ENCODE measurements around the gene MICALL2. TPM values are rescaled to one million over a fixed set of nuclear protein-coding genes. Genes with fewer than 3 reads are reported as not detected.

Gene MICALL2
- not detected in 2 replicates for polyA plus RNA-seq (2014; cell fraction: cytosol; rRNA removed)
- polyA plus RNA-seq (2014; cell fraction: nucleus; rRNA removed), result 0.18 and 1.5 TPM in 2 replicates

DNA sequence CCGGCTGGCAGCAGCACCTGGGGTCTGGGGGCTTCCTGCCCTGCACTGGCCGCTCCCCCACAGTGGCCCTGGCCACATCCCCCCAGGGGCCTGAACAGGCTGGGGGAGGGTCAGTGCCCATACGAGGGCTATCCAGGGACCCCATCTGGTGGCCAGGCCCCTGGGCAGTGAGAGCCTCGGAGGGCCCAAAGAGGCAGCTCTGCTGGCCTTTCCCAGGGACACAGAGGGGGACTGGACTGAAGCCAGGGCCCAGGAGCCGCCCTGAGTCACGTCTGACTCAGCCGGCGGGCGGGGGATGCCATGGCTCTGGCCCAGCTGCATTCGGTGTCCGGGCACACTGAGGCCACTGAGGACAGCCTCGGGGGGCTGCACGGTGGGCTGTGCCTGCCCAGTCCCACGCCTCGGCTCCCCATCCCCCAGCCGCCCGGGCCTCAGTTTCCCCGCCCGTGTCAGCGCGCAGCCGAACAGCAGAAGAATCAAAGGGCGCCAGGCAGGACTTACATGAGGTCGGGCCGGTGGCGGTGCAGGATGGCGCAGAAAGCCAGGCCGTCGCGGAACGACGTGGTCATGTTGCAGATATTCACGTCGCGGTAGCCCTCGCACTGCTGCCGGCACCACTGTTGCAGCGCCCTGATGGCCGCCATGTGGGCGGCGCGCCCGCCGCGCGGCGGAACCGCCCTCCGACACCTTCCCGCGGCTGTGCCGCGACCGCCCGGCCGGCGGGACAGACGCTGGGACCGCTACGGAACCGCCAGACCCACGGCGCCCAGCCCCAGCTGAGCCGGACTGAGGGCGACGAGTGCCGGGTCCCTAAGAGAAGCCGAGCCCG, at the start of gene MICALL2:
Gene MICALL2, minus strand, starts transcription at position 788 of the 829 bp plus-strand sequence. Its CDS starts 144 bp downstream, at position 644.
- DNase-seq (ENCODE audit: low spot score), result no peak

DNA sequence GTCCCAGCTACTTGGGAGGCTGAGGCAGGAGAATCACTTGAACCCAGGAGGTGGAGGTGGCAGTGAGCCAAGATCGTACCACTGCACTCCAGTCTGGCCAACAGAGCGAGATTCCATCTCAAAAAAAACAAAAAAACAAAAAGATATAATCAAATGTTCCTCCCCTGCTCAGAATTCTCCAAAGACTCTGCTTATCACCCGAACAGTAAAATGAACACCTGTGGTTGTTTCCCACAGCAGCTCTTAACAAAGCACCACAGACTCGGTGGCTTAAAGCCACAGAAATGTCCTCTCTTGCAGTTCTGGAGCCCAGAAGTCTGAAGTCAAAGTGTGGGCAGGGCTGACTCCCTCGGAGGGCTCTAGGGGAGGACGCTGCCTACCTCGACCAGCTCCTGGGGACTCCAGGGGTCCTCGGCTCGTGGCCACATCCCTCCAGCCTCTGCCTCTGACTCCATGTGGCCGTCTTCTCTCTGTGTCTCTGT, 49.0 kb upstream of the MICALL2 start:
- no peak for DNase-seq (ENCODE audit: low spot score)

DNA sequence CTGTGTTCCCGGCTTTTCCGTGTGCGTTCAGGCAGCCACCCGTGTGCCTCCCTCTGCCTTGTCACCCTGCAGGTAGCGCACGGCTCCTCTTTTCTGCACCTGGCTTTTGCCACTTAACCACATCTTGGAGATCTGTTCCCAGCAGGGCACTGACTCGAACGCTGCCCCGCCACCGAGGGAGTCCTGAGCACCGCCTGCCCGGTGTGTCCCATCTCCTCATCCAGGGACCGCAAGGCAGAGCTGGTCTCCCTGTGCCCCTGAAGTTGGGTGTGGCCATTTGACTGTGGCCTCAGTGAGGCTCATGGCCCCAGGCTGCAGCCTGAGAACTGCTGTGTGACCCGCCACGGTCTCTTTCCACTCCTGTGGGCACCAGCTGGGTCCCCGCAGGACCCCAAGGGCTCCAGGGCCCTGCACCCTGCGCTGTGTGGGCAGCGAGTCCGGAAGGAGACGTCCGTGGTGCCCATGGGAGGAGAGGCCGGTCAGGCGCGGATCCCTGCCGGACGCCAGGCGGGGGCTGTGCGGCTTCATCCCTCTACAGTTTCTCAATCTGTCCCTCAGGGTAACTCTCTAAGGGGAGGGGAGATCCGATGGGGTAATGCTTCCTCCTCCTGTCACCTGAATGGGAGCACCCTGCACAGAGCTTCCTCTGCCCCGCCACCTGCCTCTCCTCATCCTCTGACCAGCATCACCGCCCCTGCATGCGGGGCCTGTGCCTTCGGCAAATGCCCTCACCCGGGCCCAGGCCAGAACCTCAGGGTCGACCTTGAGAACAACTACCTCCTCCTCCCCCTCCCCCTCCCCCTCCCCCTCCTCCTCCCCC, 46.7 kb upstream of the MICALL2 start:
- peak; percentile 27 for DNase-seq (ENCODE audit: low spot score)

DNA sequence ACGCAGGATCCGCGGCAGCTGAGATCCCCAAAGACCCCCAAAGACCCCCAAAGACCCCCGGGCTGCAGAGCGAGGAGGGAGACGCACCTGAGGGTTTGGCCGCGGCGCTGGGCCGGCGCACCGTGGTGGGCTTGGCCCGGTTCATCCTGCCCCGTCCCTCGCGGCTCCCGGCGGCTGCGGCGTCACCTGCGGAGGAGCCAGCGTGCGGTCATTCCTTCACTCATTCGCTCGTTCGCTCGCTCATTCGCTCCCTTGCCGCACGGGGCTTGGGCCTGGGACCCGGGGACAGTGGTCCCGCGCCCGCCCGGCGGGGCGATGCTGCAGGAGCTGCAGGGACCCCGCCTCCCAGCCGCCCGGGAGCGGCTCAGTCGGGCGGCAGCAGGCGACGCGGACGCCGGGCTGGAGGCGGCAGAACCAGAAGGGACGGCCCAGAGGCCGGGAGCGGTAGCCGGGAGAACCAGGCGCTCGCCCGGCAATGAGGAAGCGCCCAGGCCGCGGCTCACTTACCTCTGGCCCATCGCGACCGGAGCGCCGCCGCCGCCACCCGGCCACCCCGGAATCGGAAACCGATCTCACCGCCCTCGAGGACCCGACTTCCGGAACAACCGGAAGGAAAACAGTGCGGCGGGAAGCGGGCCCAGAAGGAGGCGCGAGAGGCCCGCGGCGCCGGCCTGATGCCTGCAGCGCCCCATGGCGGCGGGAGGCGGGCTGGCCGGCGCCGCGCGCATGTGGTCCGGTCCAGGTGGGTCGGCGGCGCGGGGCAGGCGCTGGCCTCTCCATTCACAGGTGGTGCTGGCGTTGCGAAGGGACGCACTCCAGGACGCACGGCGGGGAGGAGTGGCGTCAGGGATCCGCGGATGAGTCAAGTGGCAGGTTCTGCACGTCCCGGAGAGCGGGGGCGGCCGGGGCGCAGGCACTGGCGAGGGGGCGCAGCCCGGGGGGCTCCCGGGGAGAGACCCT, 44.8 kb upstream of the MICALL2 start, which contains the start of gene INTS1:
Gene INTS1, minus strand, starts transcription at position 574 of the 960 bp plus-strand sequence. Its CDS starts 429 bp downstream, at position 145.
- peak; percentile 89 for DNase-seq (ENCODE audit: low spot score)

DNA sequence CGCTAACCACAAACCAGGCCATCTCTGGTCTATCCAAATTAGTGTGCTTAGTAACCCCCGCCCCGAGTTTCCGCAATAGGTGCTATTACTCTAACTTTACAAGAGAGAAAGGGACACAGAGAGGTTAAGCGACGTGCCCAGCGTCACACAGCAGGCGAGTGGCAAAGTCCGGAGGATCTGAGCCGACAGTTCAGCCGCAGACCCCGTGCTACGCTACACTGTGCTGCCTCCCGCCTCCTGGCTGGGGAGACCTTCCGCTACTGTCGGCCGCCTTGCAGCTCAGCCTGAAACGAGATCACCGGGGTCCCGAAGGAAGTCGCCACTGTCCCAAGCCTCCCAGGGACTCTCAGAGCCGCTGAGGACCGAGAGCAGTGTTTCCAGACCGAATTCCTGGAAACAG, 44.1 kb upstream of the MICALL2 start:
- no peak for DNase-seq (ENCODE audit: low spot score)

DNA sequence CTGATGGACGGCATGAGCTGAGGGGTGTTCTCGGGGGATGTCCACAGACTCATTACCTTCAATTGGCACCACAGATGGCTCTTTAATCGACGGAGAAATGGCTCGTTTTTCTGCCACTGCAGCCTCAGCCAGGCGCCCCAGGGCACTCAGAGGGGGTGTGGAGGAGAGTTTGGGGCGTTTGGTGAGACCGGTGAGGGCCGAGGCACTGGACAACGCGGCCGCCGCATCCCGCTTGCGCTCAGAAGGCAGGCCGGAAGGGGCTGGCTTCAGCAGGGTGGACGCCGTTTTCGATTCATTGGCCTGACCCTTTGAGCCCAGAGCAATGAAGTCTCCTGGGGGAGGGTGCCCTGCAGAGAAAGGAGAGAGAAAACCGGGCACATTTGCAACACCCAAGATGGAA, 43.6 kb upstream of the MICALL2 start:
- no peak for DNase-seq (ENCODE audit: low spot score)

DNA sequence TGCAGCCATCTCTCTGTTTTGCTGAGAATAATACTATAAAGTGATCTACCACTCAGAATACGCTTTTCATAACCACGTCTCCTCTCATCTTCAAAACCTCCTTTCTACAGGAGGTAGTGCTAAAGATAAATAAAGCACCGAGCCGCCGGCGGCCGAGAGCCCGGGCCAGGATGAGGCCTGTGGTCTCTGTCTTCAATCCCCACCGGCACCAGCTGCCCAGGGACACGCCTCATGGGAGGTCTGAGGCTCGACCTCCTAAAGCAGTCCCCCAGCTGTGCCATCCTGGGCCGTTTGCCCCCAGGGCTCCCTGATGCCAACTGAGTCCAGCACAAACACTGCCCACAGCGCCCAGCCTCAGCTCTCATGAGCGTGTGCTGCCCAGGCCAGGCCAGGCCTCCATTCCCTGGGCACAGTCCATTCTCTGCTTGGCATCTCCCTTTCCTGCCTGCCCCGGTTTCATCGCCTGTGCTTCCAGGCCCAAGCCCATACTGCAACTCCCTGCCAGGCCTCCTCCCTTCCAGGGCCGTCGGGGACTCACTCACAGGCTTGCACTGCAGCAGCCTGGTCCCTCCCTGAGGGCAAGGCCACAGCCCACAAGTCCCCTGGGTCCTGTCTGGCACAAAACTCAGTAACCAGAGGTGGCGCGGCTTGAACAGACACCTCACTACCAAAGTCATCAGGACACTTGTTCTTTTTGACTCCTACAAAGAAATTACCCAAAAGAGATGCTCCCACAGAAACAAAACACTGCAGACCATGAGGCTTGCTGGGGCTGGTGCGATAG, 42.4 kb upstream of the MICALL2 start:
- DNase-seq (ENCODE audit: low spot score), result no peak

DNA sequence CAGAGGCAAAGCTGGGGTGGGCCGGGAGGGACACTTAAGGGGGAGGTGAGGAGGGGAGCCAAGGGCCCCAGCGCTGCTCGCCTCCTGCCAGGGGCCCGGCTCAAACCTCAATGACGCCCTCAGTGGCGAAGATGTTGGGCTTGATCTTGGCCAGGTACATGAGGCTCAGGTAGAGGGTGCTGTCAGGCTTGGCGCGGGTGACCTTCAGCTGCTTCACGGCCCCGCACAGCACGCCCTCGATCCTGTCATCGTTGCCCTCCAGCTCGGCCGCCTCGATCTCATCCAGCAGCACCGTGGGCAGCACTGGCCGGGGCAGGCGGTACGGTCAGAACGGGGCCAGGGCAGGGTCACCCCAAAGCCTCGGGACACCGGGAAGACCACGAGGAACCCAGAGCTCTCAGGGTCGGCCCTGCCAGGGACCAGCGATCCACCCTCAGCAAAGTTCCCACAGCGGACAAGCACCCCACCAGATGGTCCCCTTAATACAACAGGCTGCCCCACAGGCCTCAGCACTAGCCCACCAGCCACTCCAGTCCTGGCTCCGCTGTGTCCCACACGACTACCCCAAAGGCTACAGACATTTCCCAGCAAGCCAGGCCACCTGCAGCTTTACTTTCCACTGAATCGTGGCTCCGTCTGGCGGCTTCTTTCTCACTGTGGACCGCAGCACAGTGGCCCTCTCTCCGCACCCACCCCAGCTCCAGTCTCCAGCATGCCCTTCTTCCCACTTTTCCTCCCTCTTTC, 41.0 kb upstream of the MICALL2 start:
- no peak for DNase-seq (ENCODE audit: low spot score)

DNA sequence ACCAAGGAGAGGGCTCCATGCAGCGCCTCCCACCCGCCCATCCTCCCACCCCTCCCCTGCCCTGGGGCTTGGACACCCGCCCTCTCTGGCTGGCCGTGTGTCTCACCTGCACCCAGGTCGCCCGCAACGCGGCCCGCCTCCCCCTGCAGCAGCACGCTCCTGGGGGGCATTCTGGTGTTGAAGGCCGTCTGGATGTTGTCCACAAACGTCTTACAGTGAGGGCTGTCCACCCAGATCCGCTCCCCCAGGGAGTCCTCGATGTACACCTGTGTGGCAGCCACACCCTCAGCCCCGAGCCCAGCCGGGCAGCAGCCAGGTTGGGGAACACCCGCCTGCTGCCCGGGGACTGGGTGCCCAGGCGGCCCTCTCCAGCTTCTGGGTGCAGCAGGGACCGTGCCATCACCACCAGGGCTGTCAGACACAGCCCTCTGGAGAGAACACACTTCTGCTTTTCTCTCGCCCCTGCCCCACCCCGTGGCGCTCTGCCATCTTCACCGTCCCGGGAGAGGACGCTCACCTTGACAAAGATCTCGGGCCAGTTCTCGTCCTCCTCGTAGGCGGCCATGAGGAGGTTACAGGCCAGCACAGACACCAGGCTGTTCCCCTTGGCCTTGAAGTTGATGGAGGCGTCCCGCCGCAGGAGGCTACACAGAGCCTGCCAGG, 40.2 kb upstream of the MICALL2 start:
- no peak for DNase-seq (ENCODE audit: low spot score)

DNA sequence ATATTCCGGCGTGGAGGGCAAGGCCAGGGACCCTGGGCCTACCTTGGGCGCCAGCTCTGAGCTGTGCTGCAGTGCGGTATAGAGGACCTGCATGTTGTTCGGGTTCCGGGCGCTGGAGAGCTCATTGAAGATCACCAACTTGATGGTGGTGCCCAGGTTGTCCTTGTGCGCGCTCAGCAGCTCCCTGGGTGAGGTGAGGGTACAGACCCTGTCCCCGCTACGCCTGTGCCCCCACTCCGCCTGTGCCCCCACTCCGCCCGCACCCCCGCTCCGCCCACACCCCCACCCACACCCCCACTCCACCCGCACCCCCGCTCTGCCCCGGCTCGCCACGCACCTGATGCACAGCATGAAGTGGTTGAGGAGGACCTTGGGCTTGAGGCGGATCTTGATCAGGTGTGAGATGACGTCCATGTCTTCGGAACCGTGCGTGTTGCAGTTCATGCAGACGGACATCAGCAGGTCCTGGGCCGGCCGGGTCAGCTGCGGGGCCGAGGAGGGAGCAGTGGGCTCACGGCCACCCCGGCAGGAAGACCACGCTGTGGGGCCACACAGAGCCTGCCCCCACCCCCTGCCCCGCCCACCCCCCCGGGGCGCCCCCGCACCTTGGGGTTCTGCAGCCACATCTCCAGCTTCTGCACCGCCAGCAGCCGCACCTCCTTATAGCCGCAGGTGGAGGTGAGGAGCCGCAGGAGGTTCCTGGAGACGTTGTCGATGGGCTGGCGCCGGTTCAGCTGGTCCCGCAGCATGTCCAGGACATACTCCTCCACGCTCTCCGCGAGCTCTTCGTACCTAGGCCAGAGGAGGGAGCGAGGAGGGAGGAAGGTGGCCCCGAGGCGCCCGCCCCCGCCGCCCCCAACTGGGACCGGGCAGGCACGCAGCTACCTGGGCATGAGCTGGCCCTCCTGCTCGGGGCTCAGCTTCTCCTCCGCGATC, 39.4 kb upstream of the MICALL2 start:
- no peak for DNase-seq (ENCODE audit: low spot score)

DNA sequence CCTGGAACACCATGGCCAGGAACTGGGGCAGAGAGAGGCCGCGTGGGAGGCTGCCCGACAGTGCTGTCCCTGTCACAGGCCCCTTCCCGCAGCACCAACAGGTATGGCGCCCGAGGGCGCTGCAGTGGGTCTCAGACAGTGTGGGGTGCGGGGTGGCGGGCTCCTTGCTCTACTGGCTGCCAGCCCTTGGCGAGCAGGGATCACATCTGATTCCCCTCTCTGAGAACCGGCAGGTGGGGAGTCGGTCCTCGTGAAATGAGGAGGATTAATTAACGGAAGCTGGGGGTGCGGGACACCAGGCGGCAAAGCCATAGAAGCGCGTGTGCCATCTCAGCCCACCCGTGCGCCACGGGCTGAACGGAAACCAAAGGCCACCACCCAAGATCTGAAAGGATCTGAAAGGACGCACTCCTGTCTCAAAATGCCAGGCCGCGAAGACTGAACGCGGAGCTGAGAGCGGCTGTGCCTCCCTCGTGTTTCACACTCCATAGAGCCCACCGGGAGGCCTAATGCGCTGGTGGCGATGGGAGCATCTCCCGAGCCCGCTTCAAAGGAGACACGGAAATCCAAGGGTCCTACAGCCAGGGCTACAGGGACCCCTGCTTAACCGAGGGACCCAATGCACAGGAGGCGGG, 38.1 kb upstream of the MICALL2 start:
- no peak for DNase-seq (ENCODE audit: low spot score)

DNA sequence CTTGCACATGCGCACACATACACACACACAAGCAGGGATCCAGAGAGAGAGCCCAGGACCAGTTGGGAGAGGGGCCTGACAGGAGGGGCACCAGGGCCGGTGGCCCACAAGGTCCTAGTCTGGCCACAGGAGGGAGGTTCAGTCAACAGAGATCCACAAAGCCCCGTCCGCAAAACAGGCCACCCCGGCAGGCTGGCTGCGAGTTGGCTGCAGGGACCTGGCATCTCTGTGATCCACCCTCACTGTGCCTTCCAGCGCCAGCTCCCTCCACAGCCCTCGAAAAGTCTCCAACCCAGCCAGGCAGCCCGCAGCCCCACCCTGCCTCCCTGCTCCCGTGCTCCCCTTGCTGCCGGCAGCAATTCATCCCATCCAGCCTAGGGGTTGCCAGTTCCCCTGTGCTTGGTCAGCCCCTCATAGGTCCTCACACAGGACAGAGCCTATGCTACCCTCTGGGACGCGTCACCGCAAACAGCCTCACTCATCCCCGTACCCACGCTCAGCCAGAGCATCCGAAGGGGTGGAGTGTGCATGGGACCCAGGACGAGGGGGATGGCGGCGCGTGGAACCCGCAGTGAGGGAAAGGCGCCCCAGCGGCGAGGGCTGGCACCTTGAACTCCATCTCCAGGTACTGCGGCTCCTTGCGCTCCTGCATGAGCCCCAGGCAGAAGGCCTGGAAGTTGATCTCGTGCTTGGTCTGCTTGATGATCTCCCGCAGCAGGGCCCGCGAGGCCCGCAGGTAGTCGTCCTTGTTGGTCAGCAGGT, 37.4 kb upstream of the MICALL2 start:
- DNase-seq (ENCODE audit: low spot score), result no peak

DNA sequence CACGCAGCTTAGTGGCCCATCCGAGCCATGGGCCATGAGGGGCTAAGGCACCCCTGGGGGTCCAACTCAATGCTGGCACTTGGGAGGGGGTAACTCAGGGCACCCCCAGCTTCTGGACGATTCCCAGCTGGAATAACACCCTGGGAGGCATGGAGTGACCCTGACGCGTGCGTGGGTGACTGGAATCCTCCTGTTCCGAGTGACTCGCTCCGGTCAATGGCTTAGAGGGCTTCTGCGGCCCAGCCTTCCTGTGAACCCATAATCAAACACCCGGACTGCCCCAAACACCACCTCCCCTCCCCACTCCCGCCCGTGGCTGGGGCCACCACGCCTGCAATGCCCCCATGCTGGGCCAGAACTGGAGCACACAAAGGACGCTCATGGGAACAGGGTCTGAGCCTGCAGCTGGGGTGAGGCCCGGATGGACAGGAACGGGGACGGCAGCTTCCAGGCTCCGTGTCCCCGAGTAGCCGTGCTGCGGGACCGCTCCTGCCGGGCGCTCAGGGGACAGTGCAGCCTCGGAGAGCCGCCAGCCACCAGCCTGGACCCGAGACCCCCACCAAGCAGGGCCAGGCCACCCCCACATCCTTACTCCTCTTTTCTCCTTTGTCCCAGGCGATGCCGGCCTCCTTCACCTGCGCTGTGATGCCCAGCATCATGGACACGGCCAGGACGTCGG, 36.4 kb upstream of the MICALL2 start:
- DNase-seq (ENCODE audit: low spot score), result no peak

DNA sequence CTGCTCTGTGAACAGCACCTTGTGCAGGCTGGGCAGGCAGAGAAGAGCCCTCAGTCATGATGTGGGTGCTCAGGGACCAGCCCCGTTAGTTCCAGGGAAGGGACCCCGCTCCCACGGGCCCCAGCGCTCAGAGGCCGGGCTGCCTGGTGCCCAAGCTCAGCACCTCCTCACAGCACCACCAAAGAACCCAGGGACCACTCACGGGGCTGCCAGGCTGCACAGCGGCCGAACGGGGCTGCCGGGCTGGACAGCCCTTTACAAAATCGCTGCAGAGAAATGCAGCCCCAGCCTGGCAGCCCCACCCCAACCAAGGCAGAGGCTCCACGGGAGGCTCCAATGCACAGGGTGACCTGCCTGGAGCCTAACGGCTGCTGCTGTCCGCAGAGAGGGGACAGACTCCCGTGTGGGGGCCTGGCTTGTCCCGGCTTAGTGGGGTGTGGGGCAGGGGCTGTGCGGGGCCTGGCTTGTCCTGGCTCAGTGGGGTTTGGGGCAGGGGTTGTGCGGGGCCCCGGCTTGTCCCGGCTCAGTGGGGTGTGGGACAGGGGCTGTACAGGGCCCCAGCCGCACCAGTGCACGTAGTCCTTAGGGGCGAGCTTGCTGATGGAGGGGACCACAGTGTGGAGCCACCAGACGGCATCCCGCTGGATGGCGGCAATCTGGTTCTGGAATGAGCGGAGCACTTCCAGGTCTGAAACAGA, 35.7 kb upstream of the MICALL2 start:
- DNase-seq (ENCODE audit: low spot score), result no peak

DNA sequence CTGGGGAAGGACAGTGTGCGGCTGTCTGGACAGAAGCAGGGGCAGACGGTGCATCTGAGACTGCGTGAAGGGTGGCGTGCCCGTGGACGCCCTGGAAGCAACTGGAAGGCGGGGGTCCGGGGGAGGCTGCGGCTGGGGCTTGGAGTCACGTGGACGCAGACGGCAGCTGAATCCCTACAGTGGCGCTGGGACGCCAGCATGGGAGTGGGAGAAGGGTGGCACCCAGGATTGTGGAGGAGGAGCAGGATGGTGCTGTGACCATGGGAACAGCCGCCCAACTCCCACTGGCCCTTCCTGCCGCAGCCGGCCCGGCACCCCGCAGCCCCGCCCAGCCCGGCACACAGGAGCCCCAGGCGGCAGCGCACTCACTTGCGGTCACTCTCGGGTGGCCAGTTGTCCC, 35.2 kb upstream of the MICALL2 start:
- no peak for DNase-seq (ENCODE audit: low spot score)

All from SK-N-DZ (cell line).